ENCODE data around the gene HNRNPM.

The HNRNPM gene, protein sequence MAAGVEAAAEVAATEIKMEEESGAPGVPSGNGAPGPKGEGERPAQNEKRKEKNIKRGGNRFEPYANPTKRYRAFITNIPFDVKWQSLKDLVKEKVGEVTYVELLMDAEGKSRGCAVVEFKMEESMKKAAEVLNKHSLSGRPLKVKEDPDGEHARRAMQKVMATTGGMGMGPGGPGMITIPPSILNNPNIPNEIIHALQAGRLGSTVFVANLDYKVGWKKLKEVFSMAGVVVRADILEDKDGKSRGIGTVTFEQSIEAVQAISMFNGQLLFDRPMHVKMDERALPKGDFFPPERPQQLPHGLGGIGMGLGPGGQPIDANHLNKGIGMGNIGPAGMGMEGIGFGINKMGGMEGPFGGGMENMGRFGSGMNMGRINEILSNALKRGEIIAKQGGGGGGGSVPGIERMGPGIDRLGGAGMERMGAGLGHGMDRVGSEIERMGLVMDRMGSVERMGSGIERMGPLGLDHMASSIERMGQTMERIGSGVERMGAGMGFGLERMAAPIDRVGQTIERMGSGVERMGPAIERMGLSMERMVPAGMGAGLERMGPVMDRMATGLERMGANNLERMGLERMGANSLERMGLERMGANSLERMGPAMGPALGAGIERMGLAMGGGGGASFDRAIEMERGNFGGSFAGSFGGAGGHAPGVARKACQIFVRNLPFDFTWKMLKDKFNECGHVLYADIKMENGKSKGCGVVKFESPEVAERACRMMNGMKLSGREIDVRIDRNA

DNA sequence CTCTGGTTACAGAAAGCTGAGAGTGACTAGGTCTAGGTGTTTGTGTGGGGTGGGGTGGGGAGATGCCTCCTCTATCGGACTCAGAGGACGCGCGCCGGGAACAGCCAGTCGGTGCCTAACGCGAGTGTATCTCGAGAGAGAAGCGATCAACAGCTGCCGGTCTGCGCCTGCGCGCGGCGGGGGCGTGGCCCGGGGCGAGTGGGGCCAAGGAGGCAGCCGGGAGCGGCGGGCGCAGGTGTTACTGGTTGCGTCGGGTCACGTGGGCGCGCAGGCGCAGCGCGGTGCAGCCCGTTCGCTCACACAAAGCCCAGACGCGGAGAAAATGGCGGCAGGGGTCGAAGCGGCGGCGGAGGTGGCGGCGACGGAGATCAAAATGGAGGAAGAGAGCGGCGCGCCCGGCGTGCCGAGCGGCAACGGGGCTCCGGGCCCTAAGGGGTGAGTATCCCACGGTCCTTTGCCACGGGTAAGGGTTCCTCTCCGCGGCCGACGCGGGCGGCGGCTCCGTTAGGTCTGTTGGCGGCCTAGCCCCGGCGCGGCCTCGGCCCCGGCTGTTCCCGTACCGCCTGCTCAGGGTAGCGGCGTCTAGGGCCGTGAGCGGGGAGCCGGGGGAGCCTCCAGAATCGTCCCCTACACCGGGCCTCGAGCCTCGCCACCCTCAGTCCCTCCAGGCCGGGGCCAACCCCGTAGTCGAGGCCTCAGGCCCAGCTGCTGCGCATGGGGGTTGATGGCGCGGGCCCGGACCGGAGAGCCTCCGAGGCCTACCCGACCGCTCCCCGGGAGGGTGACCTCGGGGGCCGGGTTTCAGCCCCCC is at the start of gene HNRNPM:
Gene HNRNPM, plus strand, starts transcription at position 299 of the 811 bp plus-strand sequence. Its CDS starts 24 bp downstream, at position 323.
- DNase-seq (ENCODE audit: extremely low read depth, low read depth), result peak; percentile 93

DNA sequence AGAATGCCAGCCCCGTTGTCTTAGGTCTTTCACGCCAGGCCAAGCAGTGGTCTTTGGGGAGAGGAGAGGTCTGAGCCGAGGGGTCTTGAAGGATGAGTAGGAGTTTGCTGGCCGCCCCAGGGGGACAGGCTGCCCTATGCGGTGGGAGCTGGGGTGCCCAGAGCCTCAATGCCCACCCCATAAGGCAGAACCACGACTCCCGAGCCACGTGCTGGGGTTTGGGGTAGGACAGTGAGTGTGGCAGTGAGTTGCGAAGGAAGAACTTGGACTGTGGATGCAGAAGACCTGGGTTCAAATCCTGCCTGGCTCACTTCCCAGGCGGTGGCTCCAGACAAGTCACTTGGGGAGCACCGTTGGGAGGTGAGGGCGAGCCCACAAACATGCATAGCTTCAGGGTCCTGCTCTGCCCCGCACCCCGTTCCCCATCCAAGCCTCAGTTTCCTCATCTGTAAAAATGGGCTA is 49.1 kb upstream of the HNRNPM start:
- no peak for DNase-seq (ENCODE audit: extremely low read depth, low read depth)
- TF ChIP-seq, protein P1, sequence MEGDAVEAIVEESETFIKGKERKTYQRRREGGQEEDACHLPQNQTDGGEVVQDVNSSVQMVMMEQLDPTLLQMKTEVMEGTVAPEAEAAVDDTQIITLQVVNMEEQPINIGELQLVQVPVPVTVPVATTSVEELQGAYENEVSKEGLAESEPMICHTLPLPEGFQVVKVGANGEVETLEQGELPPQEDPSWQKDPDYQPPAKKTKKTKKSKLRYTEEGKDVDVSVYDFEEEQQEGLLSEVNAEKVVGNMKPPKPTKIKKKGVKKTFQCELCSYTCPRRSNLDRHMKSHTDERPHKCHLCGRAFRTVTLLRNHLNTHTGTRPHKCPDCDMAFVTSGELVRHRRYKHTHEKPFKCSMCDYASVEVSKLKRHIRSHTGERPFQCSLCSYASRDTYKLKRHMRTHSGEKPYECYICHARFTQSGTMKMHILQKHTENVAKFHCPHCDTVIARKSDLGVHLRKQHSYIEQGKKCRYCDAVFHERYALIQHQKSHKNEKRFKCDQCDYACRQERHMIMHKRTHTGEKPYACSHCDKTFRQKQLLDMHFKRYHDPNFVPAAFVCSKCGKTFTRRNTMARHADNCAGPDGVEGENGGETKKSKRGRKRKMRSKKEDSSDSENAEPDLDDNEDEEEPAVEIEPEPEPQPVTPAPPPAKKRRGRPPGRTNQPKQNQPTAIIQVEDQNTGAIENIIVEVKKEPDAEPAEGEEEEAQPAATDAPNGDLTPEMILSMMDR (IDR thresholded peaks at IDR 0.05; ENCODE audit: low read depth, low read length), result no peak

More for the DNA sequence above, at the start of gene HNRNPM:
- TF ChIP-seq, protein P1 (IDR thresholded peaks at IDR 0.05; ENCODE audit: low read depth, low read length), result no peak

DNA sequence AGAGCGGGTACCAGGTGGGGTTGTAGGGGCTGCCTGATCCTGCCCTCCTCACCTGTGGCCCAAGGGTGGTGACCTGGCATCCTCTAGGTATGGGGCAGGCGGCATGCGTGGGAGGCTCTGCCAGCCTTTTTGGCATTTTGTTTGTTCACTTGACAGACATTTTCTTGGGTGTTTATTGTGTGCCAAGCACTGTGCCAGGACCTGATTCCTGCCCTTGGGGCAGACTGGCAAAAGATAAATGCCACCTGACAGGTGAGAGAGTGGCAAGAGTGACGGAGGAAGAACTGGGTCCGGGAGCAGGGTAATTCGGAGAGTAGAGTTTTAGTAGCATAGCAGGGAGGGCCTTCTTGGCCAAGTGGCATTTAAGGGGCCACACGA is 48.6 kb upstream of the HNRNPM start:
- TF ChIP-seq, protein P1 (IDR thresholded peaks at IDR 0.05; ENCODE audit: low read depth, low read length), result no peak
- no peak for DNase-seq (ENCODE audit: extremely low read depth, low read depth)

DNA sequence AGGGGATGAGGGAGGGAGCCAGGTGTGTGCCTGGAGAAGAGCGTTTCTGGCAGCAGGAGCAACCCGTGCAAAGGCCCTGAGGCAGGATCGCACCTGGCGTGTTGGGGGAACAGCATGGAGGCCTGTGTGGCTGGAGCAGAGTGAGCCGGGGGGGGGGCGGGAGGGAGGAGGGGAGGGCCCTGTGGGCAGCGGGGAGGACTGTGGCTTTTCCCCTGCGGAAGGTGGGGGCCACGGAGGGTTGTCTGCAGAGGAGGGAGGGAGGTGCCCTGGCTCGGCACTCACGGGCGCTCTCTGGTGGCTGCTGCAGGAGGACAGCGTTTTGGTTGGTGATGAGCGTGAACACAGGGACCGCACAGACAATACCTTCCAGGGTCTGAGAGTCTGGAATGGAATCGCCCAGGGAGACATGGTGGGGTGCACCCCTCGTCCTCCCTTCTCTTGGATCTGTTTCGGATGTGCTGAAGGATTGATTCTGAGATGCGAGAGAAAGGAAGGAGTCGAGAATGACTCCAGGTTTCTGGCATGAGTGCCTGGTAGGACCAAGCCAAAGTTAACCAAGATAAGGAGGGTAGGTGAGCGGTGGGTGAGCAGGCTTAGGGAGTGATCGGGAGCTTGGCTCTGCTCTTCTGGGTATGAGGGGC is 48.1 kb upstream of the HNRNPM start:
- TF ChIP-seq, protein P1 (IDR thresholded peaks at IDR 0.05; ENCODE audit: low read depth, low read length), result peak; percentile 75
- no peak for DNase-seq (ENCODE audit: extremely low read depth, low read depth)

DNA sequence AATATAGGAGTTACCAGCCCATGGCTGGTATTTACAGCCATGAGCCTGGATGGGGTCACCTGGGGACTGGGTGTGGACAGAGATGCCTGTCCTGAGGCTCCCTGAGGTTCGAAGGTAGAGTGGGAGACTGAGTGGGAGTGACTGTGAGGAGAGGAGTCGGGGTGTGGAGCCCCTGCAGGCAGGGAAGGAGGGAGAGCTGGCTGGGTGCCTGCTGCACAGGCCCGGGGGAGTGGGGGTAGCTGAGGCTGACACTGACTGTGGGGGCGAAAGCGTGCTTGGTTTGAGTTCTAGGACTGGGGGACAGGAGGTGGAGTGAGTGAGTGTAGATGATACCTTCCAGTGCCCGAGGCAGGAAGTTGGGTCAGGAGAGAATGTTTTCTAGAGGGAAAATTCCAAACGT is 47.5 kb upstream of the HNRNPM start:
- no peak for DNase-seq (ENCODE audit: extremely low read depth, low read depth)
- TF ChIP-seq, protein P1 (IDR thresholded peaks at IDR 0.05; ENCODE audit: low read depth, low read length), result no peak

DNA sequence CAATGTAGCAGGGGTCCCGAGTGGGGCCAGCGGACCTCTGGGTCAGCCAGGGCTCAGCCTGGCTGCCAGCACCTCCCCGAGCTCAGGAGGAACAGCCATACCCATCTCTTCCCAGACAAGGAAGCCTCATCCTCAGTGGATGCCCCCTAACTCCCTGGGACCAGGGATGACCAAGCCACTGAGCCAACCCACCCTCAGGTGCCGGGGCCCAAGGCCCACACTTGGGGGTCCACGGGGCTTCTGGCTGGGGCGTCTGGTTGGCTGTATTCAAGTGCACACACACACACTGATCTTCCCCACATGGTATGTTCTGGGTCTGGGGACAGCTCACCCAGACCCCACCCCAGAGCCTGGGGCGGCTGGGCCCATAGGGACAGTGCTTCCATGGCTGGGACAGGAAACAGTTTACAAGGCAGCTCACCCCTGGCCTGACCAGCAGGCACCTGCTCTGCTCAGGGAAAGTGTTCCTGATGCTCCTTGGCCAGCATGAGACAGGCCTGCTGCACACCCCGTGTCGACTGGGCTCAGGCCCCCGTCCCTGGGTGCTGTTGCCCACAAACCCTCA is 46.9 kb upstream of the HNRNPM start:
- no peak for DNase-seq (ENCODE audit: extremely low read depth, low read depth)

More for the DNA sequence above, 46.9 kb upstream of the HNRNPM start:
- TF ChIP-seq, protein P1 (IDR thresholded peaks at IDR 0.05; ENCODE audit: low read depth, low read length), result no peak
